Measurements from ENCODE around the gene ALX3. TPM values are rescaled to one million over a fixed set of nuclear protein-coding genes. Genes with fewer than 3 reads are reported as not detected.

Gene ALX3
- total and polyA plus RNA-seq, 2 of the 8 experiments (the other 6 are each of a cell fraction or from before 2014, with no cell fraction given), result 0.20 TPM; not detected in 1

DNA sequence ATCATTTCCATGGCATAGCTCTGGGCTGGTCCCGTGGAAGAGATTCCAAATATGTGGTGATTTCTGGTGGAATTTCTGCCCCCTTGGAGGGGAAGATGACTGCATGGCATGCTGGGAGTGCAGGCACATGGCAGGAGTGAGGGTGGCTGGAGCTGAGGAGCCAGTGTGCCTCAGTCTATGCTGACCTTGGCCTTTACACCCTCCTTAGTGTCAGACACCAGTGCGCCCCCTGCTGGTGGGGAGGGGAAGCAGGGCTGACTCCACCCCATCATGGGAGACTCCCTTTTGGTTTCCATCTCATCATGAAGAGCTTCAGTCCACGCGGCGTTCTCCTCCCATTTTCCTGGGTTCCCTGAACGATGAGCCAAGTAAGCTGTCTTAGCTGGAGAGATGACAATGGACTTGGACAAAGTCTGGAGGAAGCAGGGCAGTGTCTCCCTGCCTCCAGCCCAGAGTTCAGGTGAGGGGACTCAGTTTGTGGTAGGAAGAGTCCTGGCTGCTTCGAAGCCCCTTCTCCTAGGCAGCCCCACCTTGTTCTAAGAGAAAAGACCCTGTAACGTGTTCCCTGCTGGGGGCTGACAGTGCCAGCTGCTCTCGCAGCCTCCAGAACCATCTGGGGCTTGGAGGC, 10.3 kb downstream of the ALX3 start:
- H3K14ac ChIP-seq (ENCODE audit: insufficient read length), result no peak overlapping the region
- H2AFZ ChIP-seq (ENCODE audit: low read length), result no peak overlapping the region
- no peak overlapping the region for H2BK120ac ChIP-seq (replicated peaks; ENCODE audit: low read depth, low read length)
- FAIRE-seq (no peak), DNase-seq (ENCODE audit: low read depth in 1 of 2, low spot score in 2 of 2) (peak in 1 of 2 experiments; percentile 94)
- H3K9ac ChIP-seq (replicated peaks in 1 of 4; ENCODE audit: extremely low read depth in 1 of 4, low read depth in 3 of 4, low read length in 3 of 4), result no peak overlapping the region
- H2BK15ac ChIP-seq (ENCODE audit: low read length), result no peak overlapping the region
- no peak overlapping the region for H4K5ac ChIP-seq (ENCODE audit: insufficient read length, low read depth, low read length)
- H4K20me1 ChIP-seq (replicated peaks in 1 of 2; ENCODE audit: control insufficient read depth in 1 of 2, insufficient read depth in 2 of 2, low read length in 2 of 2), result peaks cover 6 to 15% of the 10 kb centered on the region in 2 experiments
- H3K4me1 ChIP-seq (replicated peaks in 1 of 4; ENCODE audit: control insufficient read depth in 3 of 4, insufficient read depth in 4 of 4, low read length in 3 of 4), result no peaks in the 10 kb centered on the region
- H3K9me3 ChIP-seq (ENCODE audit: insufficient read depth in 2 of 2, low read depth in 1 of 2, low read length in 1 of 2), result no peaks in the 10 kb centered on the region
- no peaks in the 10 kb centered on the region for H3K23me2 ChIP-seq (ENCODE audit: low read depth, low read length)
- H3K23ac ChIP-seq (ENCODE audit: insufficient read length), result no peak overlapping the region
- POLR2A ChIA-PET (ENCODE audit: partially characterized antibody), result interaction anchor here (0.7 to 1.7 kb wide), 8 partner anchors 9 to 41 kb away, joined by 3 to 6 read pairs (median 4); no protein-coding TSS in a partner anchor
- H3K4ac ChIP-seq (replicated peaks; ENCODE audit: insufficient read length, low read depth, low read length), result no peak overlapping the region
- peaks cover 6 to 26% (median 18%) of the 10 kb centered on the region in 4 experiments for H3K36me3 ChIP-seq (ENCODE audit: control insufficient read depth in 2 of 4, insufficient read depth in 4 of 4, low read length in 3 of 4)
- no peak overlapping the region for H3K4me3 ChIP-seq (ENCODE audit: extremely low read depth in 1 of 4, insufficient read depth in 2 of 4, low read depth in 3 of 4, low read length in 4 of 4)
- H4K91ac ChIP-seq (replicated peaks; ENCODE audit: insufficient read length, low read length), result no peak overlapping the region
- H3K18ac ChIP-seq (ENCODE audit: extremely low read depth, low read length), result no peak overlapping the region
- H2BK12ac ChIP-seq (ENCODE audit: low read depth, low read length), result no peak overlapping the region
- H3K79me2 ChIP-seq (ENCODE audit: control insufficient read depth in 1 of 2, insufficient read depth in 2 of 2, low read length in 2 of 2), result no peaks in the 10 kb centered on the region
- H3K27me3 ChIP-seq (replicated peaks in 1 of 4; ENCODE audit: control insufficient read depth in 3 of 4, extremely low read depth in 1 of 4, insufficient read depth in 3 of 4, low read length in 3 of 4), result peaks cover 0 to 8% (median 4%) of the 10 kb centered on the region in 4 experiments; a peak in 5 of 7 replicates
- H4K8ac ChIP-seq (ENCODE audit: extremely low read depth, insufficient read depth, low read length), result no peak overlapping the region
- WGBS, 2 experiments (ENCODE audit: extremely low coverage in 1 of 2, insufficient coverage in 1 of 2, insufficient read length in 1 of 2, insufficient replicate concordance in 2 of 2, low coverage in 1 of 2, low lambda C conversion rate in 2 of 2, missing lambda C conversion rate in 1 of 2), result 87% methylated on average over 9 of the region's 9 CpGs; no CpG with 5 or more reads in 1 of the 2 experiments
- no peak overlapping the region for H2AK5ac ChIP-seq (ENCODE audit: low read depth, low read length)
- H2BK5ac ChIP-seq (ENCODE audit: low read depth, low read length), result no peak overlapping the region
- no peak overlapping the region for H3K4me2 ChIP-seq (ENCODE audit: insufficient read depth in 1 of 2, low read depth in 2 of 2, low read length in 2 of 2)
- H2BK20ac ChIP-seq (ENCODE audit: low read length), result no peak overlapping the region
- H3K79me1 ChIP-seq (ENCODE audit: low read depth, low read length), result no peaks in the 10 kb centered on the region; the same call in 1 of the 2 replicates
- H3K56ac ChIP-seq (replicated peaks; ENCODE audit: insufficient read length, low read depth, low read length), result no peak overlapping the region
- H3K27ac ChIP-seq (ENCODE audit: low read depth, low read length), result no peak overlapping the region
- CTCF ChIA-PET (ENCODE audit: partially characterized antibody), result interaction anchor here (0.6 to 52.4 kb wide), 25 partner anchors 6 to 1431 kb away, joined by 3 to 1450 read pairs (median 3); partner anchors contain the start of genes ALX3, STRIP1 and UBL4B
- TF ChIP-seq CEBPB (IDR thresholded peaks at IDR 0.05; ENCODE audit: low read depth, low read length), result no peak
- TF ChIP-seq, protein P1, sequence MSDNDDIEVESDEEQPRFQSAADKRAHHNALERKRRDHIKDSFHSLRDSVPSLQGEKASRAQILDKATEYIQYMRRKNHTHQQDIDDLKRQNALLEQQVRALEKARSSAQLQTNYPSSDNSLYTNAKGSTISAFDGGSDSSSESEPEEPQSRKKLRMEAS (IDR thresholded peaks at IDR 0.05), result peak; percentile 79
- TF ChIP-seq CTBP2 (IDR thresholded peaks at IDR 0.05; ENCODE audit: borderline replicate concordance, insufficient read depth, insufficient read length, low read length), result no peak
- no peak for TF ChIP-seq NANOG (IDR thresholded peaks at IDR 0.05; ENCODE audit: insufficient read depth, low read depth, low read length, poor library complexity, severe bottlenecking)
- TF ChIP-seq TAF7 (optimal IDR thresholded peaks at IDR 0.05; ENCODE audit: borderline replicate concordance, low read depth, low read length), result no peak
- no peak for TF ChIP-seq SIRT6 (IDR thresholded peaks at IDR 0.05; ENCODE audit: low read length)
- TF ChIP-seq JUND (IDR thresholded peaks at IDR 0.05; ENCODE audit: low read length), result no peak
- peak; percentile 44; the same call in 1 of the 2 replicates for TF ChIP-seq CREB1 (IDR thresholded peaks at IDR 0.05)
- TF ChIP-seq, protein P2, sequence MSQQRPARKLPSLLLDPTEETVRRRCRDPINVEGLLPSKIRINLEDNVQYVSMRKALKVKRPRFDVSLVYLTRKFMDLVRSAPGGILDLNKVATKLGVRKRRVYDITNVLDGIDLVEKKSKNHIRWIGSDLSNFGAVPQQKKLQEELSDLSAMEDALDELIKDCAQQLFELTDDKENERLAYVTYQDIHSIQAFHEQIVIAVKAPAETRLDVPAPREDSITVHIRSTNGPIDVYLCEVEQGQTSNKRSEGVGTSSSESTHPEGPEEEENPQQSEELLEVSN (IDR thresholded peaks at IDR 0.05), result no peak
- TF ChIP-seq SIN3A (conservative IDR thresholded peaks at IDR 0.05 in 1 of 2, IDR thresholded peaks at IDR 0.05 in 1 of 2; ENCODE audit: low read depth in 1 of 2, low read length in 2 of 2), result no peak
- TF ChIP-seq KDM5A (IDR thresholded peaks at IDR 0.05; ENCODE audit: low read length), result no peak
- TF ChIP-seq HDAC6 (IDR thresholded peaks at IDR 0.05; ENCODE audit: low read depth, low read length), result no peak

Measured in H1 (cell line).